HepG2 (cell line): ENCODE measurements around the gene MYCBPAP. TPM values are rescaled to one million over a fixed set of nuclear protein-coding genes. Genes with fewer than 3 reads are reported as not detected.

Experiments
- AGO1 ChIP-seq: fragments of 200-400 bp; formaldehyde crosslinking; IDR thresholded peaks from 2 replicates; pipeline ENCODE4 v1.6.1; 2017; ENCODE audit warnings: mild to moderate bottlenecking, low read depth, low read length, moderate library complexity; ENCODE audit not compliant: poor library complexity, severe bottlenecking
- ATAD3A ChIP-seq: sonication (generic); formaldehyde crosslinking; IDR thresholded peaks from 2 replicates; pipeline ENCODE4 v1.4.0; 2020; ENCODE audit warnings: missing genetic modification reagents
- FOXK1 ChIP-seq: sonication (generic); formaldehyde crosslinking; IDR thresholded peaks from 2 replicates; pipeline ENCODE4 v1.4.0; 2020; ENCODE audit warnings: low read depth, missing genetic modification reagents, borderline replicate concordance
- HINFP ChIP-seq: sonication (generic); formaldehyde crosslinking; IDR thresholded peaks from 2 replicates; pipeline ENCODE4 v1.4.0; 2020; ENCODE audit warnings: low read depth, mild to moderate bottlenecking, missing genetic modification reagents
- HIVEP1 ChIP-seq: sonication (generic); formaldehyde crosslinking; IDR thresholded peaks from 2 replicates; pipeline ENCODE4 v1.4.0; 2020; ENCODE audit warnings: mild to moderate bottlenecking, missing genetic modification reagents
- HMGXB3 ChIP-seq: sonication (generic); formaldehyde crosslinking; IDR thresholded peaks from 2 replicates; pipeline ENCODE4 v1.4.0; 2020; ENCODE audit warnings: missing genetic modification reagents, borderline replicate concordance
- IRF1 ChIP-seq: sonication (generic); formaldehyde crosslinking; IDR thresholded peaks from 2 replicates; pipeline ENCODE4 v1.4.0; 2020; ENCODE audit warnings: low read depth, mild to moderate bottlenecking, missing genetic modification reagents
- JUN ChIP-seq: sonication (generic); formaldehyde crosslinking; IDR thresholded peaks from 2 replicates; pipeline ENCODE4 v1.4.0; 2020; ENCODE audit warnings: mild to moderate bottlenecking, missing genetic modification reagents
- KLF15 ChIP-seq: sonication (generic); formaldehyde crosslinking; IDR thresholded peaks from 2 replicates; pipeline ENCODE4 v1.8.1; 2023; ENCODE audit warnings: borderline replicate concordance, mild to moderate bottlenecking, inconsistent platforms, missing genetic modification reagents, mixed read lengths
- MED8 ChIP-seq: sonication (generic); formaldehyde crosslinking; IDR thresholded peaks from 2 replicates; pipeline ENCODE4 v1.8.1; 2023; ENCODE audit warnings: mild to moderate bottlenecking, missing genetic modification reagents; ENCODE audit not compliant: insufficient replicate concordance
- RBAK ChIP-seq: sonication (generic); formaldehyde crosslinking; IDR thresholded peaks from 2 replicates; pipeline ENCODE4 v1.5.1; 2020; ENCODE audit warnings: mild to moderate bottlenecking, missing genetic modification reagents
- ZNF224 ChIP-seq: sonication (generic); formaldehyde crosslinking; IDR thresholded peaks from 2 replicates; pipeline ENCODE4 v1.5.0; 2020; ENCODE audit warnings: mild to moderate bottlenecking, missing genetic modification reagents
- ZNF547 ChIP-seq: sonication (generic); formaldehyde crosslinking; IDR thresholded peaks from 2 replicates; pipeline ENCODE4 v1.5.1; 2020; ENCODE audit warnings: mild to moderate bottlenecking, missing genetic modification reagents
- ZNF564 ChIP-seq: sonication (generic); formaldehyde crosslinking; IDR thresholded peaks from 2 replicates; pipeline ENCODE4 v1.8.1; 2023; ENCODE audit warnings: mild to moderate bottlenecking, missing genetic modification reagents
- ZUFSP ChIP-seq: sonication (generic); formaldehyde crosslinking; IDR thresholded peaks from 2 replicates; pipeline ENCODE4 v1.9.0; 2021; ENCODE audit warnings: missing genetic modification reagents, mild to moderate bottlenecking, borderline replicate concordance
- polyA plus RNA-seq, 8 experiments: library from polyadenylated mRNA; depleted of rRNA in 3 of 8; stranded (reverse) in 7 of 8; unstranded in 1 of 8; fragments of >200 nt; fragmentation: Illumina TruSeq in 4 of 8; extraction: Trizol in 4 of 8; gene quantifications; 2 replicates each; pipeline versions ENCODE4 v1.2.1 to v1.2.3, GENCODE V29; 2011 to 2016; ENCODE audit warnings: low read depth in 4 of 8, missing spikeins in 1 of 8, mixed read lengths in 1 of 8; ENCODE audit not compliant: insufficient read depth in 1 of 8
- total RNA-seq, 5 experiments: library from RNA; depleted of rRNA; stranded (reverse); fragments of >200 nt; fragmentation: Illumina TruSeq; extraction: Trizol; gene quantifications; 2 replicates each; pipeline ENCODE4 v1.2.3, GENCODE V29; 2016; ENCODE audit warnings: low read depth in 1 of 5
- TF ChIP-seq, protein P1 (sequence below): sonication (generic); formaldehyde crosslinking; IDR thresholded peaks from 2 replicates; pipeline ENCODE4 v1.4.0; 2020; ENCODE audit warnings: mild to moderate bottlenecking, missing genetic modification reagents, borderline replicate concordance
- TF ChIP-seq, protein P2 (sequence below): sonication (generic); formaldehyde crosslinking; IDR thresholded peaks from 2 replicates; pipeline ENCODE4 v1.4.0; 2020; ENCODE audit warnings: missing genetic modification reagents, low read depth, mild to moderate bottlenecking, borderline replicate concordance

MYCBPAP gene
- total and polyA plus RNA-seq, 2 of the 13 experiments (the other 11 are each of a cell fraction or from before 2014, with no cell fraction given): 0.22 to 0.24 TPM

- TF ChIP-seq IRF1 (CRISPR knock-in tag) (no peak), JUN (CRISPR knock-in tag) (no peak), AGO1 (no peak), ZNF564 (CRISPR knock-in tag) (no peak), ZNF547 (CRISPR knock-in tag) (no peak), ZNF224 (no peak), HINFP (no peak), ATAD3A (CRISPR knock-in tag) (no peak), RBAK (CRISPR knock-in tag) (no peak; the same call in 1 of the 2 replicates), HIVEP1 (CRISPR knock-in tag) (0 out of 2 replicates have a peak, but pooled peaks have one; percentile 28), MED8 (CRISPR knock-in tag) (no peak), HMGXB3 (CRISPR knock-in tag) (no peak), ZUFSP (no peak), FOXK1 (no peak), KLF15 (no peak)
- TF ChIP-seq, protein P1, sequence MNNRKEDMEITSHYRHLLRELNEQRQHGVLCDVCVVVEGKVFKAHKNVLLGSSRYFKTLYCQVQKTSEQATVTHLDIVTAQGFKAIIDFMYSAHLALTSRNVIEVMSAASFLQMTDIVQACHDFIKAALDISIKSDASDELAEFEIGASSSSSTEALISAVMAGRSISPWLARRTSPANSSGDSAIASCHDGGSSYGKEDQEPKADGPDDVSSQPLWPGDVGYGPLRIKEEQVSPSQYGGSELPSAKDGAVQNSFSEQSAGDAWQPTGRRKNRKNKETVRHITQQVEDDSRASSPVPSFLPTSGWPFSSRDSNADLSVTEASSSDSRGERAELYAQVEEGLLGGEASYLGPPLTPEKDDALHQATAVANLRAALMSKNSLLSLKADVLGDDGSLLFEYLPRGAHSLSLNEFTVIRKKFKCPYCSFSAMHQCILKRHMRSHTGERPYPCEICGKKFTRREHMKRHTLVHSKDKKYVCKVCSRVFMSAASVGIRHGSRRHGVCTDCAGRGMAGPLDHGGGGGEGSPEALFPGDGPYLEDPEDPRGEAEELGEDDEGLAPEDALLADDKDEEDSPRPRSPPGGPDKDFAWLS (CRISPR knock-in tag): no peak
- TF ChIP-seq, protein P2, sequence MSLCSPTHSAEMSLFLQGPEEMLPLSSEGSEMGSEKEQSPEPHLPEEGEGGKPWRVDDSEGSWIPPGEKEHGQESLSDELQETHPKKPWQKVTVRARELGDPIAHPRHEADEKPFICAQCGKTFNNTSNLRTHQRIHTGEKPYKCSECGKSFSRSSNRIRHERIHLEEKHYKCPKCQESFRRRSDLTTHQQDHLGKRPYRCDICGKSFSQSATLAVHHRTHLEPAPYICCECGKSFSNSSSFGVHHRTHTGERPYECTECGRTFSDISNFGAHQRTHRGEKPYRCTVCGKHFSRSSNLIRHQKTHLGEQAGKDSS: no peak
These were observed 28.6 kb upstream of the MYCBPAP start (continued) for GRCh38 chr17:50479522-50480141.
